K562 (cell line): ENCODE data around the gene KCNJ10. TPM values are rescaled to one million over a fixed set of nuclear protein-coding genes. Genes with fewer than 3 reads are reported as not detected.
A peak's percentile ranks its signal among the peaks of the same experiment; 100 is the strongest.

Experiments
- ATAC-seq: fragments of 200-7000 bp; cut with Tn5 transposase; 3 replicates; pipeline ENCODE4 v1.9.1; 2020; ENCODE audit warnings: moderate library complexity
- BruUV-seq: library from RNA; stranded (reverse); fragments of 400-500 nt; replicated peaks from 2 replicates; lab custom pipeline; 2021; lab: Mats Ljungman, UMichigan
- CTCF ChIA-PET: fragments of 300-600 bp; formaldehyde crosslinking; extraction: SDS; loops from one replicate; lab custom pipeline; 2021; ENCODE audit warnings: low intra/inter-chr PET ratio; lab: Yijun Ruan, JAX
- POLR2A ChIA-PET: fragments of 300-600, 350-650 bp; sonication (Branson Sonifier 250); formaldehyde crosslinking; extraction: SDS; loops from one replicate; lab custom pipeline; 2021; ENCODE audit warnings: antibody characterized with exemption, inconsistent platforms; lab: Yijun Ruan, JAX
- DNase-seq, 4 experiments: peaks; one replicate each; pipeline versions ENCODE4 v3.0.0 to v3.0.0-alpha.2; 2011 to 2018; ENCODE audit warnings: low spot score in 3 of 4, mixed read lengths in 3 of 4; ENCODE audit errors: extremely low read depth in 1 of 4
- FAIRE-seq: peaks from 2 replicates; lab custom pipeline; 2011; peaks lifted over from hg19 to GRCh38; lab: Jason Lieb, UNC
- H2AFZ ChIP-seq: 2 replicates; pipeline ENCODE4 v1.6.0; 2011; ENCODE audit warnings: low read depth, low read length, control low read depth, inconsistent platforms
- H3K27ac ChIP-seq: fragments of 200-600 bp; 3 replicates; pipeline ENCODE4 v1.8.0; 2011; ENCODE audit warnings: low read depth, mild to moderate bottlenecking, control low read depth, inconsistent platforms, low read length, moderate library complexity, mixed read lengths; ENCODE audit errors: extremely low read depth
- H3K27me3 ChIP-seq, 2 experiments: fragments of 300-600 bp in 1 of 2; 2 replicates in 1 of 2; 3 replicates in 1 of 2; pipeline versions ENCODE4 v1.6.0 to v1.8.0; 2011; ENCODE audit warnings: inconsistent platforms in 2 of 2, low read length in 2 of 2, mild to moderate bottlenecking in 1 of 2, mixed read lengths in 1 of 2, moderate library complexity in 1 of 2; ENCODE audit not compliant: control insufficient read depth in 2 of 2, insufficient read depth in 2 of 2
- H3K36me3 ChIP-seq: fragments of 300-600 bp; 3 replicates; pipeline ENCODE4 v1.8.0; 2011; ENCODE audit warnings: mild to moderate bottlenecking, low read length, inconsistent platforms; ENCODE audit not compliant: control insufficient read depth, insufficient read depth
- H3K4me1 ChIP-seq, 2 experiments: fragments of 200-600 bp in 1 of 2; replicated peaks in 1 of 2; 2 replicates in 1 of 2; 3 replicates in 1 of 2; pipeline versions ENCODE4 v1.5.1 to v1.8.0; 2011; ENCODE audit warnings: inconsistent platforms in 2 of 2, low read length in 2 of 2, mild to moderate bottlenecking in 1 of 2, mixed read lengths in 1 of 2, moderate library complexity in 1 of 2; ENCODE audit not compliant: control insufficient read depth in 2 of 2, insufficient read depth in 2 of 2
- H3K4me2 ChIP-seq: 2 replicates; pipeline ENCODE4 v1.6.1; 2011; ENCODE audit warnings: low read length, control low read depth, inconsistent platforms, mixed read lengths; ENCODE audit not compliant: insufficient read depth
- H3K4me3 ChIP-seq: fragments of 200-600 bp; sonication (generic), shearing (Covaris generic); 2 replicates; pipeline ENCODE4 v1.5.1; 2016; ENCODE audit warnings: control low read depth, inconsistent platforms
- H3K79me2 ChIP-seq: fragments of 200-600 bp; 3 replicates; pipeline ENCODE4 v1.8.0; 2011; ENCODE audit warnings: low read length, inconsistent platforms; ENCODE audit not compliant: control insufficient read depth, insufficient read depth
- H3K9ac ChIP-seq, 2 experiments: 2 replicates each; pipeline versions ENCODE4 v1.6.0 to v1.6.1; 2011; ENCODE audit warnings: low read depth in 2 of 2, low read length in 2 of 2, control low read depth in 1 of 2, inconsistent platforms in 1 of 2, mild to moderate bottlenecking in 1 of 2, mixed read lengths in 1 of 2; ENCODE audit not compliant: insufficient read depth in 1 of 2
- H3K9me1 ChIP-seq: one replicate; pipeline ENCODE4 v1.6.0; 2011; ENCODE audit warnings: inconsistent platforms, mild to moderate bottlenecking, low read length, moderate library complexity; ENCODE audit not compliant: control insufficient read depth, insufficient read depth
- H3K9me3 ChIP-seq: replicated peaks from 2 replicates; pipeline ENCODE4 v1.5.1; 2011; ENCODE audit warnings: low read depth, low read length, inconsistent platforms; ENCODE audit not compliant: control insufficient read depth, insufficient read depth
- H4K20me1 ChIP-seq: replicated peaks from 2 replicates; pipeline ENCODE4 v1.6.1; 2011; ENCODE audit warnings: low read length, inconsistent platforms, mixed read lengths; ENCODE audit not compliant: control insufficient read depth, insufficient read depth
- CBFA2T2 ChIP-seq: fragments of 450-650 bp; conservative IDR thresholded peaks from 2 replicates; pipeline ENCODE4 v1.6.1; 2017; ENCODE audit warnings: mild to moderate bottlenecking
- GATAD2A ChIP-seq: fragments of 450-650 bp; IDR thresholded peaks from 2 replicates; pipeline ENCODE4 v1.6.1; 2017
- PRMT5 ChIP-seq: sonication (generic); formaldehyde crosslinking; IDR thresholded peaks from 2 replicates; pipeline ENCODE4 v1.5.0; 2020; ENCODE audit warnings: missing genetic modification reagents
- RAD51 ChIP-seq: fragments of 450-650 bp; IDR thresholded peaks from 2 replicates; pipeline ENCODE4 v1.7.1; 2016; ENCODE audit warnings: low read depth, mild to moderate bottlenecking, borderline replicate concordance
- TOE1 ChIP-seq, 2 experiments: fragments of 450-650 bp in 1 of 2; sonication (generic) in 1 of 2; formaldehyde crosslinking in 1 of 2; IDR thresholded peaks; 2 replicates each; pipeline versions ENCODE4 v1.7.1 to v1.8.0; 2016 to 2022; ENCODE audit warnings: borderline replicate concordance in 2 of 2, mild to moderate bottlenecking in 2 of 2, antibody characterized with exemption in 1 of 2, inconsistent platforms in 1 of 2, low read depth in 1 of 2, missing genetic modification reagents in 1 of 2, moderate library complexity in 1 of 2
- ZNF77 ChIP-seq: fragments of 250-450 bp; sonication (Bioruptor Pico); IDR thresholded peaks from 2 replicates; pipeline ENCODE4 v1.5.0; 2020
- WGBS: fragments of 100-300 bp; shearing (Covaris generic); methylation state at CpG from one replicate; pipeline ENCODE4 v1.1.6; 2016; ENCODE audit warnings: low coverage, mixed read lengths; ENCODE audit not compliant: insufficient coverage; ENCODE audit errors: missing lambda C conversion rate; 5-methylcytosine and 5-hydroxymethylcytosine counted together
- in situ Hi-C: fragments of 300-500 bp; cut with MboI; formaldehyde crosslinking; loops from 4 replicates; pipeline ENCODE4 v1.15.0; 2018; ENCODE audit warnings: inconsistent platforms, mixed read lengths
- intact Hi-C: fragments of 100-400 bp; cut with micrococcal nuclease; formaldehyde crosslinking; loops from 2 replicates; pipeline ENCODE4 v1.14.2; 2022
- polyA plus RNA-seq, 8 experiments: library from polyadenylated mRNA; depleted of rRNA in 4 of 8; stranded (reverse) in 5 of 8; unstranded in 3 of 8; fragments of >200 nt; fragmentation: Nextera tagmentation in 2 of 8; fragmentation: Illumina TruSeq in 1 of 8; extraction: Ambion mirVana in 2 of 8; extraction: Trizol in 1 of 8; gene quantifications; 2 replicates each; pipeline versions ENCODE4 v1.2.1 to v1.2.3, GENCODE V29; 2011 to 2014; ENCODE audit warnings: inconsistent platforms in 1 of 8, missing spikeins in 1 of 8
- total RNA-seq, 7 experiments: library from RNA; depleted of rRNA in 6 of 7; stranded (reverse); fragments of >200 nt in 6 of 7; fragmentation: Illumina TruSeq in 2 of 7; extraction: Trizol in 2 of 7; gene quantifications; 2 replicates each; pipeline versions ENCODE4 v1.2.1 to v1.2.3, GENCODE V29; 2011 to 2021; ENCODE audit warnings: low replicate concordance in 1 of 7
- TF ChIP-seq, protein P1 (sequence below): fragments of 450-650 bp; formaldehyde crosslinking; IDR thresholded peaks from 2 replicates; pipeline ENCODE4 v1.4.0; 2020; ENCODE audit warnings: mild to moderate bottlenecking, mixed read lengths

KCNJ10 gene
- total and polyA plus RNA-seq, 9 of the 15 experiments (the other 6 are each of a cell fraction or from before 2014, with no cell fraction given), result 0.06 to 0.11 TPM; not detected in 7

DNA sequence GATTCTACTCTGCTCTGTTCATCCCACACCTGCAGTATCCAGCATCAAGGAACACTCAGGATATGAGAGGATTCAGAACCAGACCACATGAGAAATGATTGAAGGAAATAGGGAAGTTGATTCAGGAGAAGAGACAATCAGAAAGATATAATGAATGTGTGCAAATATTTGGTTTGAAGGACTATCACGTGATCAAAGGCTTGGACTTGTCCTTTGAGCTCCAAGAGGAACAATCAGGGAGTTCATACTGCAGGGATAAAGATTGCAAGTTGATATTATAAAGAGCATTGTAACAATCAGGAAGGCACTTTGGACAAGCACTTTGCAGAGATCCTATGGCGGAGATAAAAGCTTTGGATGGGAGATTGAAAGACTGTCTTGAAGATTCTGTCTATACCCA, 24.3 kb downstream of the KCNJ10 start:
- H3K9ac ChIP-seq, result no peak overlapping the region
- TF ChIP-seq, protein P1, sequence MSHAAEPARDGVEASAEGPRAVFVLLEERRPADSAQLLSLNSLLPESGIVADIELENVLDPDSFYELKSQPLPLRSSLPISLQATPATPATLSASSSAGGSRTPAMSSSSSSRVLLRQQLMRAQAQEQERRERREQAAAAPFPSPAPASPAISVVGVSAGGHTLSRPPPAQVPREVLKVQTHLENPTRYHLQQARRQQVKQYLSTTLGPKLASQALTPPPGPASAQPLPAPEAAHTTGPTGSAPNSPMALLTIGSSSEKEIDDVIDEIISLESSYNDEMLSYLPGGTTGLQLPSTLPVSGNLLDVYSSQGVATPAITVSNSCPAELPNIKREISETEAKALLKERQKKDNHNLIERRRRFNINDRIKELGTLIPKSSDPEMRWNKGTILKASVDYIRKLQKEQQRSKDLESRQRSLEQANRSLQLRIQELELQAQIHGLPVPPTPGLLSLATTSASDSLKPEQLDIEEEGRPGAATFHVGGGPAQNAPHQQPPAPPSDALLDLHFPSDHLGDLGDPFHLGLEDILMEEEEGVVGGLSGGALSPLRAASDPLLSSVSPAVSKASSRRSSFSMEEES, result peak; percentile 97
- TF ChIP-seq ZNF77 (CRISPR knock-in tag) (no peak), TOE1 (IDR thresholded peaks at IDR 0.05; ENCODE audit: borderline replicate concordance) (peak; percentile 81; the same call in 1 of the 2 replicates), TOE1 (CRISPR knock-in tag; IDR thresholded peaks at IDR 0.05; ENCODE audit: borderline replicate concordance, low read depth) (no peak), CBFA2T2 (peak; percentile 55), RAD51 (peak; percentile 90), GATAD2A (no peak), PRMT5 (no peak)
- TF ChIP-seq, all 486 proteins: peak for 4
- H3K79me2 ChIP-seq, result no peaks in the 10 kb centered on the region
- no peak overlapping the region for H3K27ac ChIP-seq
- H3K27me3 ChIP-seq, result peaks cover 14 to 22% of the 10 kb centered on the region in 2 experiments
- in situ Hi-C loops, result no loop called here
- no peaks in the 10 kb centered on the region for H3K9me1 ChIP-seq
- peaks cover 7% of the 10 kb centered on the region; the same call in 1 of the 2 replicates for H4K20me1 ChIP-seq
- BruUV-seq, result no TSS peak
- no peaks in the 10 kb centered on the region for H3K9me3 ChIP-seq
- peaks cover 11 to 20% of the 10 kb centered on the region in 2 experiments; a peak in 4 of 5 replicates for H3K4me1 ChIP-seq
- no peak overlapping the region for H3K4me2 ChIP-seq
- DNase-seq, result no peak
- no peak overlapping the region for H2AFZ ChIP-seq
- POLR2A ChIA-PET, result interaction anchor here (0.6 to 2.0 kb wide), 8 partner anchors 9 to 317 kb away, joined by 3 to 12 read pairs (median 3); partner anchors contain the start of genes DCAF8 and PIGM
- no peak for FAIRE-seq
- WGBS, result 0% methylated on average over 2 of the region's 2 CpGs
- H3K36me3 ChIP-seq, result no peaks in the 10 kb centered on the region
- H3K4me3 ChIP-seq, result no peak overlapping the region
- no peak for ATAC-seq
- CTCF ChIA-PET, result interaction anchor here (1.6 kb wide), 1 partner anchor 33 kb away, joined by 7 read pairs; no protein-coding TSS in a partner anchor
- intact Hi-C loops, result loop anchor here (1.0 to 5.0 kb wide), 2 partner anchors 33 to 117 kb away; no protein-coding TSS in a partner anchor
